Measurements from ENCODE around the gene ADAM30.

DNA sequence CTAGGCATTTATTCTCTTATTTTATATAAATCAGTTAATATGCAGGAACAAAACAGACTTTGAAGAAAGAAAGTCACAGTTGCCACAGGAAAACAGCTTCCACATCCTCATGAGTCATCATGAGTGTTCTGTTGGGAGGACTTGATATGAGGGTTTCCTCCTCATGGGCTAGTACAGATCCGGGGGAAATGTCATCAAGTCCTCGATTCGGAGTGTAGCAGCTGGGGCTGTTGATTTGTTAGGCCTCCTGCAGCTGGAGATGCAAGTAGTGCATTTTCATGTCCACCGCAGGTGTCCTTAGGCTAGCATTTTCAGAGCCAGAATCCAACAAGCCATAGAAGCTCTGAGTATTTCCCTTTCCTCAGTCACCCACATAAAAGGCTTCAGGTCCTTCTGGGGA is 36.7 kb downstream of the ADAM30 start:
- TF ChIP-seq, protein P1, sequence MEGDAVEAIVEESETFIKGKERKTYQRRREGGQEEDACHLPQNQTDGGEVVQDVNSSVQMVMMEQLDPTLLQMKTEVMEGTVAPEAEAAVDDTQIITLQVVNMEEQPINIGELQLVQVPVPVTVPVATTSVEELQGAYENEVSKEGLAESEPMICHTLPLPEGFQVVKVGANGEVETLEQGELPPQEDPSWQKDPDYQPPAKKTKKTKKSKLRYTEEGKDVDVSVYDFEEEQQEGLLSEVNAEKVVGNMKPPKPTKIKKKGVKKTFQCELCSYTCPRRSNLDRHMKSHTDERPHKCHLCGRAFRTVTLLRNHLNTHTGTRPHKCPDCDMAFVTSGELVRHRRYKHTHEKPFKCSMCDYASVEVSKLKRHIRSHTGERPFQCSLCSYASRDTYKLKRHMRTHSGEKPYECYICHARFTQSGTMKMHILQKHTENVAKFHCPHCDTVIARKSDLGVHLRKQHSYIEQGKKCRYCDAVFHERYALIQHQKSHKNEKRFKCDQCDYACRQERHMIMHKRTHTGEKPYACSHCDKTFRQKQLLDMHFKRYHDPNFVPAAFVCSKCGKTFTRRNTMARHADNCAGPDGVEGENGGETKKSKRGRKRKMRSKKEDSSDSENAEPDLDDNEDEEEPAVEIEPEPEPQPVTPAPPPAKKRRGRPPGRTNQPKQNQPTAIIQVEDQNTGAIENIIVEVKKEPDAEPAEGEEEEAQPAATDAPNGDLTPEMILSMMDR (conservative IDR thresholded peaks at IDR 0.05): no peak
- no peak for TF ChIP-seq ZFX (IDR thresholded peaks at IDR 0.05)
